ENCODE data around the gene TMUB1.

DNA sequence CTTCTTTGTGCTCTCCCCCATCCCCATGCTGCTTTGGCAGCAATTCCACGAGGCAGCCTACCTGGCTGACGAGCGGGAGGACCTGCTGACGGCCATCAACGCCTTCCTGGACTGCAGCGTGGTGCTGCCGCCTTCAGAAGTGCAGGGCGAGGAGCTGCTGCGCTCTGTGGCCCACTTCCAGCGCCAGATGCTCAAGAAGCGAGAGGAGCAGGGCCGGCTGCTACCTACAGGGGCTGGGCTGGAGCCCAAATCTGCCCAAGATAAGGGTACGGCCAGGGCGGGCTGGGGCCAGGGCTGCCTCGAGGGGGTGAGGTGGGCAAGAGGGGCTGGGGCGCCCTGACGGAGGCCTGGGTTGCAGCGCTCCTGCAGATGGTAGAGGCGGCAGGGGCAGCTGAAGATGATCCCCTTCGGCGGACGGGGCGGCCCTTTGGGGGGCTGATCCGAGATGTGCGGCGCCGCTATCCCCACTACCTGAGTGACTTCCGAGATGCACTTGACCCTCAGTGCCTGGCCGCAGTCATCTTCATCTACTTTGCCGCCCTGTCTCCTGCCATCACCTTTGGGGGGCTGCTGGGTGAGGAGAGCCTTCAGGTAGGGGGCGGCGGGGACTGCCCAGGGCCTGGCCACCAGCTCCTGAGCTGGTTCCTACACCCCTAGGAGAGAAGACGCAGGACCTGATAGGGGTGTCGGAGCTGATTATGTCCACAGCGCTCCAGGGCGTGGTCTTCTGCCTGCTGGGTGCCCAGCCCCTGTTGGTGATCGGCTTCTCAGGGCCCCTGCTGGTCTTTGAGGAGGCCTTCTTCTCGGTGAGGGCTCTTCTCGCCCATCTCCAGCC, 12.0 kb downstream of the TMUB1 start:
- TF ChIP-seq, protein P1, sequence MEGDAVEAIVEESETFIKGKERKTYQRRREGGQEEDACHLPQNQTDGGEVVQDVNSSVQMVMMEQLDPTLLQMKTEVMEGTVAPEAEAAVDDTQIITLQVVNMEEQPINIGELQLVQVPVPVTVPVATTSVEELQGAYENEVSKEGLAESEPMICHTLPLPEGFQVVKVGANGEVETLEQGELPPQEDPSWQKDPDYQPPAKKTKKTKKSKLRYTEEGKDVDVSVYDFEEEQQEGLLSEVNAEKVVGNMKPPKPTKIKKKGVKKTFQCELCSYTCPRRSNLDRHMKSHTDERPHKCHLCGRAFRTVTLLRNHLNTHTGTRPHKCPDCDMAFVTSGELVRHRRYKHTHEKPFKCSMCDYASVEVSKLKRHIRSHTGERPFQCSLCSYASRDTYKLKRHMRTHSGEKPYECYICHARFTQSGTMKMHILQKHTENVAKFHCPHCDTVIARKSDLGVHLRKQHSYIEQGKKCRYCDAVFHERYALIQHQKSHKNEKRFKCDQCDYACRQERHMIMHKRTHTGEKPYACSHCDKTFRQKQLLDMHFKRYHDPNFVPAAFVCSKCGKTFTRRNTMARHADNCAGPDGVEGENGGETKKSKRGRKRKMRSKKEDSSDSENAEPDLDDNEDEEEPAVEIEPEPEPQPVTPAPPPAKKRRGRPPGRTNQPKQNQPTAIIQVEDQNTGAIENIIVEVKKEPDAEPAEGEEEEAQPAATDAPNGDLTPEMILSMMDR (IDR thresholded peaks at IDR 0.05): no peak
- no peak for TF ChIP-seq ZFX (IDR thresholded peaks at IDR 0.05; ENCODE audit: borderline replicate concordance)

Data from 22Rv1 (cell line).